Astrocyte of the hippocampus (primary cell): Measurements from ENCODE around the gene MAP3K5.
"Not testable (repeated sequence)": the region's sequence is repeated elsewhere in the genome, so short reads cannot be mapped to it uniquely, and the experiment has no call there.

Experiments
- DNase-seq: peaks from one replicate; pipeline ENCODE4 v3.0.0; 2011; ENCODE audit warnings: low read depth, low spot score

The MAP3K5 gene

DNA sequence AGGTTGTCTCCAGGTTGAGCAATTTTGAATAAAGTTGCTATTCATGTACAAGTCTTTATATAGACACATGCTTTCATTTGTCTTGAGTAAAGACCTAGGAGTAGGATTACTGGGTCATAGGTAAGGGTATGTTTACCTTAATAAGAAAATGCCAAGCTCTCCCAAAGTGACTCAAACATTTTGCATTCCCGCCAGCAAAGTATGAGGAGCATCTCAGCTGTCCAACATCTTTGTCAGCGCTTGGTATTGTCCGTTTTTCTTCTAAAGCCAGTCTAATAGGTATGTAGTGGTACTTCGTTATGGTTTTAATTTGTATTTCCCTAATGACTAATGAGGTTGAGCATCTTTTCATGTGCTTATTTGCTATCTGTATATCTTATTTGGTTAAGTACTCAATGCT, 67.2 kb downstream of the MAP3K5 start:
- no peak for DNase-seq

DNA sequence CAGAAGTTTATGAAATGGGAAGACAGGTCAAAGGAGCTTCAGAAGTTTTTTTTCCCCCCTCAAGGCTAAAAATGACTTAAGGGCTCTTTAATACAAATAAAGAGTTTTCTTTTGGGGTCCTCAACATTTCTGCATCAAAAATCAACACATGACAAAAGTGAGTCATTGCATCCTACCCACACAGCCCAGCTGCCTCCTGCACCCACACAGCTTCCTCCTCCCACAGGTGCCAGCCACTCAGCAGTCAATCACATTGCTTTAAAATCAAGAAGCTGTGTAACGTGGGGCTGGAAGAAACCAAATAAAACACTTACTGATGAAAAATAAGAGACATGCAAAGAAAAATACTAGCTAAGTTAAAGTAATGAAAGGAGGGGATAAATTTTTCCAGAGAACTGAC, 68.5 kb downstream of the MAP3K5 start:
- DNase-seq = peak; percentile 27

DNA sequence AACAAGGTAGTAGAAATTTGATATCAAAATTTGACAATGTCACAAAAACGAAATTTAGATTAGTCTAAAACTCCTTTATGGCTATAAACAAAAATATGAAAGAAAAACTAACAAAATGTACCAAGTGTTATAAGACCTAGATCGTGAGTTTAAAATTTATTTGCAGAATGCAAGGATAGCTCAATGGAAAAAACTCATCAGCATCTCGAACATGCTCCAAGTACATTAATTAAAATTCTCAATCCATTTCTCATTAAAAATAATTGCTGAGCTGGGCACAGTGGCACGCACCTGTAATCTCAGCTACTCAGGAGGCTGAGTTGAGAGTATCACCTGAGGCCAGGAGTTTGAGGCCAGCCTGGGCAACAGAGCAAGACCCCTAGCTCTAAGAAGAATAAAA, 70.8 kb downstream of the MAP3K5 start:
- no peak for DNase-seq

DNA sequence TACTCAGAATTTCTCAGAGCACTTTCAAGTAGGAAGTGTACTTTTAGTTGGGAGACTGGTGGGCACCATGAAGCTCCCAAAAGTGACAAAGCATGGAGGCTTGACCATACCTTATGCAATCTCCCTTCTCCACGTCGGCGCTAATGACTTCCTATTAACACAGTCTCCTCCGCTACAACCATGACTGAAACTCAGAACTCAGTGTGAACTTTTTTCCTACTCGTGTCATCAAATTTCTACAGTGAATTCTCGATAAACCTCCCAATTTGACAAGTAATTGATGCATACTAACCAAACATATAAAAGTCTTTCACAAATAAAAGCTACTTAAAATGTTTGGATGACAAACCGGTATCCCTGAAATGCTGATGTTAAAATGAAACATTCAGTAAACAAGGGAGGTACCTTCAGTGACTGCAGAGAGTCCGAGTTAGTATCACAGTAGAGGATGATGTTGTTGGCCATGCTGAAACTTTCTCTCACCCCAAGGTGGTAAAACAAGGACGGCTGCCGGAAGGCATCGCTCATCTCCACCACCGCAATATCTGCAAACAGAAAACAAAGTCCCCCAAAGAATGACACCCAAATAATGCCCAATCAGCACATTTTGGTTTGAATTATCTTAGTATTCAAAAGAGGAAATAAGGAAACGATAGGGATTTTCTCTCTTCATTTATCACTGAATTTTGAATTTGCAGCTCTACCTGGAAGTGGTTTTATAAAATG, 72.1 kb downstream of the MAP3K5 start:
- DNase-seq = no peak

DNA sequence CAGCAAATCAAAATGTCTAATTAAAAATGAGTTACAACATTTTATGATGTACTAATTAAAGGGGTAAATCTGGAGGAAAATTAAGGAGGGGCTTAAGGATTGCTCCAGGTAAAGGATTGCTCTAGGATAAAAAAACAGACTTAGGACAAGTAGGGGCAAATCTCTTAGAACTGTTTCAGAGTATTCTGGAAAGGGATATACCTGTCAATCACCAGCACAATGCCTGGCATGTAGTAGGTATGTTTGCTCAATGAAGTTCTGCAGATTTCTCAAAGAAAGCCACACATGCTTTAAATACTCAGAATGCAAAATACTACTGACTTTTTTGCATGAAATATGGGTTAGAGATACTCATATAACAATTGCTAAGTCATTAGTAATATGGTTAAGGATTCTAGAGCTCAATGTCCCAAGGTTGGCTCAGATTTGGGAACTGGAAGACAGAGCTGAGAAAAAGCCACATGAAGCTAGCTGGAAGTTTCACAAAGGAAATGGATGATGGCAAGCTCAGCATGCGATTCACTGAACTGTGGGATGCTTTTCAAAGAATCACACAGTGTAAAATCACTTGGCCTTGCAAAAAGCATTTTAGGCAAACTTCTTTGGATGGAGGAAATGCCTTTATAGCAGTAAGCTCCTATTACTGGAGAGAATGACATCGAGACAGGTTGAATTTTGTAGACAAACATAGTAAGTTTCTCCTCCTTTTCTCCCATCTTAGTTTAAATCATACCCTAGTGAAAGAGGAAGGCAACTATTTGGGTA, 72.8 kb downstream of the MAP3K5 start:
- peak; percentile 32 for DNase-seq

DNA sequence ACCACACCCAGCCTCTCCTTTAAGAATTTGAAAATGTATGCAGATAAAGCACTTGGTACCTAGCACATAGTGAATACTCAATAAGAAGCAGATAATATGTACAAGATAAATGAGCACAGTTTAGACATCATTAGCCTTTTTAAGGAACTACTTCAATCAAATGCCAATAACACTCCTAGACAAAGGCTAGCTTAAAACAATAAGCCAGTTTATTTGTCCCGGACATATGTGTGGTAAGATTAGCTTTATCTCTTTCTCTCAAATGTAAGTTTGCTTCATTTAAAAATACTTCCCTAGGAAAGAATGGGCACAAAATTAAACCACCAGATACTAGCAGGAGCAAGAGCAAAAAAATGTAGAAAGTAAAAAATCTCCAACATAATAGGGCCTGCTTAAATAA, 73.8 kb downstream of the MAP3K5 start:
- DNase-seq = no peak

DNA sequence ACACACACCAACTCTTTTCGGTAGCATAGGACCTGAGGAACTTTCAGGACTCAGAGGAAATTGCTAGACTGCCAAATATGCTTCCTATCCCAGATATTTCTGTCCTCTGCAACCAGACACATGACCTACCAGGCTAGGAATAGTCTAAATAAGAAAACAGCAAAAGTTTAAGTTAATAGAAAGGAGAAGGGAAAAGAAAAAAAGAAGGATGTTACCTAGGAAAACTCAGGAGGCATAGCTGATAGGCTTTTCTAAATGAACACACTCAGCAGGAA, 74.6 kb downstream of the MAP3K5 start:
- DNase-seq = peak; percentile 23

DNA sequence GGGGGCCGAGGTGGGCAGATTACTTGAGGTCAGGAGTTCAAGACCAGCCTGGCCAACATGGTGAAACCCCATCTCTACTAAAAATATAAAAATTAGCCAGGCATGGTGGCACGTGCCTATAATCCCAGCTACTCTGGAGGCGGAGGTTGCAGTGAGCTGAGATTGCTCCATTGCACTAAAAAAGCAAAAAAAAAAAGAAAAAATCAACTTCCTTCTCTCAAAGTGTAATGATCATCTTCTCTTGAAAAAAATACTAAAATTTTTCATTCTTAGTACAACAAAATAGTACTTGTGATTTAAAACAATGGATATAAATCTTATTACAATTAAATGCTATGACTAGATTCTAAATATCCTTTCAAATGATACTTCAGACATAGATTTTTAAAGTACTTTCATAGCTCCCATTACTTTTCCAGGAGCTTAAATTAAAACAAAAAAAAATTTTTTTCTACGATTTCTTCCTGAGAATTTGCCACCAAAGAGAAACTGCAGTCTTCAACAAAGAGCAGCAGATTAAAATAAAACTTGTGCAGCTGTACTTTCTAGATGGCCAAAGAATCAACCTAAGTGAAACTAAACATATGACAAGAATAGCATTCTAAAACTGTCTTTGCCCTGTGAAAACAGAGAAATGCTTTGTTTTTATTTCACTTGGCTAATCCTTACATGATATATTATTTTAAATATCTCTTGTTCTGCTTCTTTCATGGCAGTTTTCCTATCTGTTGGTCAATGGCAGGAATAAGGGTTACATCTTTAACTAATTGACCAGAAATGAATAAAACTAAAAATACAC, 75.2 kb downstream of the MAP3K5 start:
- DNase-seq = no peak

DNA sequence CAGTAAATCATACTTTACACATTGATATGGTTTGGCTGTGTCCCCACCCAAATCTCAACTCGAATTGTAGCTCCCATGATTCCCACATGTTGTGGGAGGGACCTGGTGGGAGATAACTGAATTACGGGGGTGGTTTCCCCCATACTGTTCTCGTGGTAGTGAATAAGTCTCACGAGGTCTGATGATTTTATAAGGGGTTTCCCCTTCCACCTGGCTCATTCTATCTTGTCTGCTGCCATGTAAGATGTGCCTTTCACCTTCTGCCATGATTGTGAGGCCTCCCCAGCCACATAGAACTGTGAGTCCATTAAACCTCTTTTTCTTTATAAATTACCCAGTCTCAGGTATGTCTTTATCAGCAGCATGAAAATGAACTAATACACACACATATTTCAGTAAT, 79.6 kb downstream of the MAP3K5 start:
- not testable (repeated sequence) for DNase-seq

DNA sequence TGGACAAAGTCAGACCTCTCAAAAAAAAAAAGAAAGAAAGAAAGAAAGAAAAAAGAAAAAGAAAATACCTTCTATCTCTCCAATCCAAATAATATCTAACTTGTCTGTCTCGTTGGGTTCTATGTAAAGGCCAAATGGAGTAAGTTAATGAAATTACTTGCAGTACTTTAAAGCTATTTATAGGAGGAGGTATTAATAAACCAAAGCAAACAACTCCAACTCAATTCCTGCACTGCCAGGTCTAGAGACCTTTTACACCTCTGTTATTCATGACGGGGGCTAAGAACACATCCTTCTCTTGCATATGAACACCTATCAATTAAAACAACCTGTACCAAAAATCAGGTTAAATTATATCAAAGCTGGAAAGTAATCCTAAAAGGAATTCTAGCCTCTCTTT, 80.6 kb downstream of the MAP3K5 start:
- DNase-seq = no peak

DNA sequence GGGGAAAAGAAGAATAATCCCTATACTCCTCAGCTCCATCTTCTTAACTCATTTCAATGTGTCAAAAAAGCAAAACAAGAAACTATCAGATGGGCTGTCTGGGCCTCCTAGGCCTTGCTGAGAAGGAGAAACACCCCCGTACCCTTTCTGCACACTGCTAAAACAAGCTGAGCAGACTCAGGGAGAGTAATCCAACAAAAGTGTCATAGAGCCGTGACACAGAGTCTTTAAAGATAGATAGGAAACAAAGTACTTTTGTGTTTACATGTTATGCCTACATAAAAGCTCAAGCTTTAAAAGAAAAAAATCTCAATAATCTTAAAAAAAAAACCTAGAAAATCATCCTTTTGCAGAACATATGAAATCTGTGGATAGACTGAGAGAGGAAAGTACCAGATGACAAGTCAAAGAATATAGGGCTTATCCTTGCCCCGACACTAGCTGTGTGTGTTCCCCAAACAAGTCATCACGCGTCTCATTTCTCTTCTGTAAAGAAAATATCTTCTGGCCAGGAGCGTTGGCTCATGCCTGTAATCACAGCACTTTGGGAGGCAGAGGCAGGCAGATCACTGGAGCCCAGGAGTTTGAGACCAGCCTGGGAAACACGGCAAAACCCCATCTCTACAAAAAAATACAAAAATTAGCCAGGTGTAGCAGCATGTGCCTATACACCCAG, 81.3 kb downstream of the MAP3K5 start:
- DNase-seq = no peak

DNA sequence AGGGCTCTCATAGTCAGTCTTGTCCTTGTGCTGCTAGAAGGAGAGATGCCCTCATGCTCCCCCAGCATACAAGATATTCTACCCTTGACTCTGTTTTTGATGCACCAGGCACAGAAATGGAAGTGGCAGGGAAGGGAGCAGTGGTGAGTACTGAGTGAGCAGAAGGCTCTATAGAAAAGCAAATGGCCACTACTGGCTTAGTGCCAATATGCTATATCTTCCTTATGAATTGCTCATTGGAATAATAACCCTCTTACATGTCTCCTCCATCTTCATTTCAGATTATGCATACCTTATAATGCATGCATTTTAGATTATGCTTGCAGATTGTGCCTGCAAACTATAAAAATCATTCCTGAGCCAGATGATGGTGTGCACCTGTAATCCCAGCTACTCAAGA, 82.8 kb downstream of the MAP3K5 start:
- no peak for DNase-seq

DNA sequence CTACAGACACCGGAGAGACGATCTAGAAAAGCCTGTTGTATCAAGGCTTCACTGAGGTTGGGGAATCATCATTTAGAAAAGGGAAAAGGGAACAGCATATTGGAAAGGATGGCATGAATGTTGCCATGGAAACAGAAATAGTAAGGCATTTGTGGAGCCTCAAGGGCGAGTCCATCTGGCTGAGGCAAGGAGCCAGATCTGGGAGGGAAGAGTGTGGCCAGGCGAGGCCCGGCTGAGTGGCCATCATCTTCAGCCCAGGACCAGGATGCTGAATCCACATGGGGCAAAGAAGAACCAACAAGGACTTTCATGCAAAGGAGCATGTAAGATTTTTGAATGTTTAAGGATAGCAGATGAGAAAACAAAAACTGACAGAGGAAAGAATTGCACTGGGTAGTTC, 85.8 kb downstream of the MAP3K5 start:
- DNase-seq = no peak

DNA sequence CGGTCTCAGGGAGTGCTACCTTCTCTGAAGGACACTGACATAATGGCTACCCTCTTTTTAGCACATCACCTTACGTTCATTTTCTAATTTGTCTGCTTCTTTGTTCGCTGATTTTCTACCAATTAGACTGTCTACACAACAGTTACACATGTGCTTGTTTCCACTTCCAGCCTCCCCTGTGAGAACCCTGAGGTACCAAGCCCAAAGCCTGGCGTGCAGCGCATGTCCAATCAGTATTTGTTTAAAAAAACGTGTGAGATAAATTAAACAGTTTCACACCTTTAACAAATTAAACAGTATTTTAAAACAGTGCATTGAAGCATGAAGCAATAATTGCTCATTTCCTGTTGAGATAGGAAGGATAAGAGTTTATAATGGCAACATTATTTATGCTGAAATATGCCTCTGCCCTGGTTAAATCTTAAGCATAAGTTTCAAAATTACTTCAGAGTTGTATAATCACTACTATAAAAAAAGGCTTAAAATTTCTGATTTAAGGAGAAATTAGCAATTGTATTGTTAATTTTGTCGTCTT, 88.9 kb downstream of the MAP3K5 start:
- DNase-seq = no peak

DNA sequence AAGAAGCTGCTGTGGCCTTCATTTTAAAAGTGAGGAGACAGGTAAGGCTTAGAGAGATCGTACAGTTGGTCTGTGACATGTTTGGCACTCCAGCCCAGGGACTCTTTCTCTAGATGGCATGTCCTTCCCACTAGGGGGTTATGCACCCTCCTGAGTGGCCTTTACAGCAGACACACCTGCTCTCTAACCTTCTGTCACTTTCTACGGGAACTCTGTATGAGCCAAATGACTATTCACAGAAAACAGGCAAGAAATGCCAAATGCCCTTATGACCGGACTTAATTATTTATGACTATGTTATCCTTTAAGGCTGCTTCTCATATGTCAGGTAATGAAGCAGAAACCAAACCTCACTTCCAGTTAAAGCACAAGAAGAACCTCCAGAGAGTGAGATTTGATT, 91.2 kb downstream of the MAP3K5 start:
- no peak for DNase-seq

DNA sequence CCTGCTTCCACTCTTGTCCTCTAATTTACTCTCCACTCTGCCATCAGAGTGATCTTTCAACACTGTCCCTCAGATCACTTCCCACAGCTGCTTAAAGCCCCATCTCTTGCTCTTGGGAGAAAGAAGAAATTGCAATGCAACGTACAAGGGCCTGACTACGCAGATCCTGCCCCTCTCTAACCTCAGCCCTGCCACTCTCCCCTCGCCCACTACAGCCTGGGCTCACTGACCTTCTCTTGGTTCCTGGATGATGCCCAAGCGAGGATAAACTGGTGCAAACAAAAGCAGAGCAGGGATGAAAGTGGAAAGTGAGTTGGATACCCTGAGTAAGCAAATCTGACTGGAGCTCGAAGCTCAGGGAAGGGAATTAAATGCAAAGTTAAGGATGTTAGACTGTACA, 92.9 kb downstream of the MAP3K5 start:
- no peak for DNase-seq

DNA sequence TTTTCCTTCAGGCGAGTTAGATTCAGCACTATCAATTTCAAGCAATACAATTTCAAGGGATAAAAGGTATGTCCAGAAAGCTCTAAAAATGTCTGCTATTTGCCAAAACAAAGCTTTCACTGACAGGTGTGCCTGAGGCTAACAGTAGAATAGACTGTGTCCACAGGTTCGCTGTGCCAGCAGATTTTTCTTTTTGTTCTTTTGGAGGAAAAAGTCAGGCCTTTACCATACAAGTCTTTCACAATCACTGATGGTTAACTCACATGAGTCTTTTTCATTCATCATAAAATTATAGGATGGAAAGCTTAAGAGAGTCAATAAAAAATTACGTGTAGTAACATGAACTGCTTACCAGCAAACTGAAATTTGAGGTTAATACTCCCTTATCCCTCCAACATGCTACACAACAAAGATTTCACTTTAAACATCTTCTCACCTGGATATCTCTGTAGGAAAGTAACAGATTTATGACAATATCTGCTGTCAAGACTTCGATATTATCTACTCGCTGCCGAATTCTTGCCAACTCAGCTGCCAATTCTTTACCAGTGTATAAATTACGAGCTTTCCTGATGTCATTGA, 95.4 kb downstream of the MAP3K5 start:
- DNase-seq = no peak

DNA sequence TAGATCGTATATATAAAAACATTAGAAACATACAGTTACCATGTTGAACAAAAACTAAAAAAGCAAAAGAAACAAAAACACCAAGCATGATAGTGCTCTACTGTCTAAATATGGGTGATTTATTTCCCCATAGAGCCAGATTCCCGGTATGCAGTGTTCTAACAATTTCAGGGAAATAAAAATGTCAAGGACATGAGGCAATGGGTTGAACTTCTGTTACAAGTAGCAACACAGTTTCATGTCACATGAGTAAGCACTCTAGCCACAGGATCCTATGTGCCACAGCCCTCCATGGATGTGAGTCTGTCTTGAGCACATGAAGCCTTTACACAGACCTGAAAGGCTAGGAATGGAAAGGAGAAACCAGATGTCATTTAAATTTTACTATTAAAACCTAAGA, 96.0 kb downstream of the MAP3K5 start:
- no peak for DNase-seq

DNA sequence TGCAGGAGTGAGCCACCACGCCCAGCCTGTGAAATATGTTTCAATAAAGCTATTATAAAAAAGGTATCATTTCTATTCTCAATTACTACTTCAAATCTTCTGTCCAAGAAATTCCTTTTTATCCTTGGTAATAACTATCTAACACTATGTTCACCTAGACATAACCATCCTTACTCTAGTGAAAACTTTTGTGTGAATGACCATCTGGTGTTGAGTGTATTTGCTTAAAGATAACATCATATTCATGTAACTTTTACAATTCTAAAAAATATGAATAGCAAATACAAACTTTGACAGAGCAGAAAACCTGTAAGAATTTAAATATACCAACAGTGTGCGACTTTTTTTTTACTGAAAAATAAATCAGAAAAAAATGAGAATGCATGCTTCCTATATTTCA, 96.9 kb downstream of the MAP3K5 start:
- no peak for DNase-seq

DNA sequence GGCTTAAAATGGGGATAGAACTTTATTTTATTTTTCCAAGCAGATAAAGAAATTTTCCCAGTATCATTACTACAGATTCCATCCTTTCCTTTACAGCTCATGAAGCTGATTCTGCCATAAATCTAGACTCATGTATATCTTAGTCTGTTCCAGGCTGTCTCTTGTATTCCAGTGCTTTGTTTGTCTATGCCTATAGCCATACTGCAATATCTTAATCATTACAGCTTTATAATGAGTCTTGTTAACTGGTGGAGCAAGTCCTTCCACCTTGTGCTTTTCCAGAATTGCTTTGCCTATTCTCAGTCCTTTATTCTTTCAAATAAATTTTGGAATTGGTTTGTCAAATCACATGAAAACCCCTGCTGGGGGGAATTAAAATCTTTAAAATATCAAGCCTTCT, 99.2 kb downstream of the MAP3K5 start:
- no peak for DNase-seq

DNA sequence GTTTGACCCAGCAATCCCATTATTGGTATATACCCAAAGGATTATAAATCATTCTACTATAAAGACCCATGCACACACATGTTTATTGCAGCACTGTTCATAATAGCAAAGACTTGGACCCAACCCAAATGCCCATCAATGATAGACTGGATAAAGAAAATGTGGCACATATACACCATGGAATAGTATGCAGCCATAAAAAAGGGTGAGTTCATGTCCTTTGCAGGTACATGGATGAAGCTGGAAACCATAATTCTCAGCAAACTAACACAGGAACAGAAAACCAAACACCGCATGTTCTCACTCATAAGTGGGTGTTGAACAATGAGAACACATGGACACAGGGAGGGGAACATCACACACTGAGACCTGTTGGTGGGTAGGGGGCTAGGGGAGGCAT, 104.4 kb downstream of the MAP3K5 start:
- not testable (repeated sequence) for DNase-seq
